Measurements from ENCODE around the gene KCNG2.

Gene KCNG2

DNA sequence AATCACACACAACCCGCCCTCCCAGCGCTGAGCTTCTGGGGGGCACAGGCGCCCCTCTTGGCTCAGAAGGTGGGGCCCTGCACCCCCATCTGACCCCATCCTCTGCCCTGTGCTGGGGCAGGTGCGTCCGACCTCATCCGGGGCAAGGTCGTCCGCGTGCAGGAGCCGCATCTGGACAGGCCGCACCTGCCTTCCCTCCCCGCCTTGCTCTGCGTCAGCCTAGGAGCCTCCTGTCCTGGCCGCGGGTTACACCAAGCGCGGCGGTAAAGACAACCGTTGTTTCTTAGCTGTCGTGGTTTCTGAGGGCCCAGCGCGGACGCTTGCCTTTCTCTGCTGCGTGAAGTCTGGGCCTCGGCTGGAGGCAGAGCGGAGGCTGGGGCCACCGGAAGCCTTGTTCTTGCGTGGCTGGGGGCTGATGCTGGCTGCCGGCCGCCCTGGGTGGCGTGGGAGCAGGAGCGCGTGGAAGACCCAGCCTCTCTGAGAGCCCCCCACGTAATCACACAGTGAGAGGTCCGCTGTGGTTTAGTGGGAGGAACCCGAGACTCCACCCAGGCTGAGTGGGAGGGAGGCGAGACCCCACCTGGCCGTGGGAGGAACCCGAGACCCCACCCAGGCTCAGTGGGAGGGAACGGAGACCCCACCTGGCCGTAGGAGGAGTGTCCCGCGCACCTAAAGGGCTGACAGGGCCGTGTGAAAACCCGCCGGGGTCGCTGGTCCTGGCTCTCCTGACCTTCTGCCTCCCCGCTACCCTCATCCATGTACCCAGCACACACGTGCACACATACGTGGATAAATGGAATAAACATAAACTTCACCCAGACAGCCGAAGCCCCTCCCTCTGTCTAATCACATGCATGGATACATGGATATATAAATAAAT is 51.8 kb downstream of the KCNG2 start:
- no peak overlapping the region for H3K4me2 ChIP-seq
- no peaks in the 10 kb centered on the region for H3K36me3 ChIP-seq
- H3K27ac ChIP-seq, result no peak overlapping the region
- H4K20me1 ChIP-seq, result no peaks in the 10 kb centered on the region
- H3K9me3 ChIP-seq, result peaks cover 5% of the 10 kb centered on the region; the same call in 1 of the 2 replicates
- no peaks in the 10 kb centered on the region for H3K27me3 ChIP-seq
- peaks cover 23% of the 10 kb centered on the region for H3K4me1 ChIP-seq
- no peak for TF ChIP-seq Cebpa-rat (IDR thresholded peaks at IDR 0.05)
- H3K4me3 ChIP-seq, result no peak overlapping the region
- no peak overlapping the region for H3K9ac ChIP-seq

GRCh38 chr18:79850731-79851130 is 53.0 kb downstream of the KCNG2 start:
- H3K36me3 ChIP-seq, result no peaks in the 10 kb centered on the region
- H3K27me3 ChIP-seq, result no peaks in the 10 kb centered on the region
- H3K4me3 ChIP-seq, result no peak overlapping the region
- H3K4me2 ChIP-seq, result no peak overlapping the region
- TF ChIP-seq Cebpa-rat (IDR thresholded peaks at IDR 0.05), result no peak
- peaks cover 35% of the 10 kb centered on the region for H3K4me1 ChIP-seq
- H3K9ac ChIP-seq, result no peak overlapping the region
- no peaks in the 10 kb centered on the region for H4K20me1 ChIP-seq
- H3K27ac ChIP-seq, result no peak overlapping the region
- no peaks in the 10 kb centered on the region for H3K9me3 ChIP-seq

DNA sequence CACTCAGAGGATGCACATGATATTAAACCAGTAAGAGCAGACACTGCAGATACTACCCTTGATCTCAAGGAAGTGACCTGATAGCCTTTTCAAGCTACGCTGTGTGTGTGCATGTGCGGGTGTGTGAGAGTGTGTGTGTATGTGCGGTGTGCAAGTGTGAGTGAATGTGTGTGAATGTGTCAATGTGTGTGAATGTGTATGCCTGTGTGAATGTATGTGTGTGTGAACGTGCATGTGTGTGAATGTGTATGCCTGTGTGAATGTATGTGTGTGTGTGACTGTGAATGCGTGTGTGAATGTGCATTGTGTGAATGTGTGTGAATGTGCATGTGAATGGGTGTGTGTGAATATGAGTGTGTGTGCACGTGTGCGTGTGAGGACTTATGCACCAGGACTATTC is 53.8 kb downstream of the KCNG2 start:
- no peak for TF ChIP-seq Cebpa-rat (IDR thresholded peaks at IDR 0.05)
- peaks cover 43% of the 10 kb centered on the region for H3K4me1 ChIP-seq
- no peaks in the 10 kb centered on the region for H3K36me3 ChIP-seq
- H3K27me3 ChIP-seq, result no peaks in the 10 kb centered on the region
- H3K9ac ChIP-seq, result no peak overlapping the region
- H3K4me2 ChIP-seq, result no peak overlapping the region
- no peak overlapping the region for H3K27ac ChIP-seq
- H4K20me1 ChIP-seq, result no peaks in the 10 kb centered on the region
- H3K9me3 ChIP-seq, result no peaks in the 10 kb centered on the region
- H3K4me3 ChIP-seq, result no peak overlapping the region

GRCh38 chr18:79851950-79852349 is 54.2 kb downstream of the KCNG2 start:
- TF ChIP-seq Cebpa-rat (IDR thresholded peaks at IDR 0.05), result no peak
- Histone ChIP-seq H3K27ac (no peak overlapping the region), H4K20me1 (no peaks in the 10 kb centered on the region), H3K4me1 (peaks cover 46% of the 10 kb centered on the region), H3K9me3 (no peaks in the 10 kb centered on the region), H3K9ac (no peak overlapping the region), H3K4me3 (no peak overlapping the region), H3K4me2 (no peak overlapping the region), H3K36me3 (no peaks in the 10 kb centered on the region), H3K27me3 (no peaks in the 10 kb centered on the region)

DNA sequence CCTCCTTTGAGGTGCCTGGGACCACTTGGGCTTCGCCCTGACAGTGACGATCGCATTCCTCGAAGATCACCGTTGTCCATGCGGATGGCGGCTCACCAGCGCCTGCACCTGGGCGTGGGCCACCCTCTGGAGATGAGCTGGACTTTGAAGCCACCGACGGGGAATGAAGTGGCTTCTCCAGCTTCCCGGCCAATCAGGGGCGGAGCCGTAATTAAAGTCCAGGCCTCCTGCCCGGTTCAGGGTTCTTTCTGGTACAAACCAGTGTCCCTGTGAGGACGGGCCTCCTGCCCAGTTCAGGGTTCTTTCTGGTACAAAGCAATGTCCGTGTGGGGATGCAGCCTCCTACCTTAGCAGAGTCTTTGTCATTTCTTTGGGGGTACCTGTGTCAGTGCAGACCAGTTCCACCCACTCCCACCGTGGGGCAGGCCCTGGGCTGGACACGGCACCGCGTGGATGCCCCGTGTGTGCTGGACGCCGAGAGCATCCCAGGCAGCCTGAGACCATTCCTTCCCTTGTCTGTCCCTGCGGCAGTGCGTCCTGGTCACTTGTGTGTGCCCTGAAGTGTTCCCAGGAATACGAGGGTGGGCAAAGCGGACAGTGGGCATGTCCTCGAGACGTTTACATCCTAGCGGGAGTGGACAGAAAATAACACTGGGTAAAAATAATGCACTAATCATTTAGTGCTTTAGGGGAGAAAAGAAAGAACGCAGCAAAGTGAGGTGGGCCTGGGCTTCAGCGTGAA is 55.0 kb downstream of the KCNG2 start:
- Histone ChIP-seq H3K27ac (peak overlapping the region; percentile 69), H4K20me1 (no peaks in the 10 kb centered on the region), H3K36me3 (no peaks in the 10 kb centered on the region), H3K4me3 (no peak overlapping the region), H3K4me2 (peak overlapping the region; percentile 92), H3K9ac (peak overlapping the region; percentile 40; the same call in 1 of the 2 replicates), H3K9me3 (no peaks in the 10 kb centered on the region), H3K27me3 (no peaks in the 10 kb centered on the region), H3K4me1 (peaks cover 53% of the 10 kb centered on the region)
- no peak for TF ChIP-seq Cebpa-rat (IDR thresholded peaks at IDR 0.05)

DNA sequence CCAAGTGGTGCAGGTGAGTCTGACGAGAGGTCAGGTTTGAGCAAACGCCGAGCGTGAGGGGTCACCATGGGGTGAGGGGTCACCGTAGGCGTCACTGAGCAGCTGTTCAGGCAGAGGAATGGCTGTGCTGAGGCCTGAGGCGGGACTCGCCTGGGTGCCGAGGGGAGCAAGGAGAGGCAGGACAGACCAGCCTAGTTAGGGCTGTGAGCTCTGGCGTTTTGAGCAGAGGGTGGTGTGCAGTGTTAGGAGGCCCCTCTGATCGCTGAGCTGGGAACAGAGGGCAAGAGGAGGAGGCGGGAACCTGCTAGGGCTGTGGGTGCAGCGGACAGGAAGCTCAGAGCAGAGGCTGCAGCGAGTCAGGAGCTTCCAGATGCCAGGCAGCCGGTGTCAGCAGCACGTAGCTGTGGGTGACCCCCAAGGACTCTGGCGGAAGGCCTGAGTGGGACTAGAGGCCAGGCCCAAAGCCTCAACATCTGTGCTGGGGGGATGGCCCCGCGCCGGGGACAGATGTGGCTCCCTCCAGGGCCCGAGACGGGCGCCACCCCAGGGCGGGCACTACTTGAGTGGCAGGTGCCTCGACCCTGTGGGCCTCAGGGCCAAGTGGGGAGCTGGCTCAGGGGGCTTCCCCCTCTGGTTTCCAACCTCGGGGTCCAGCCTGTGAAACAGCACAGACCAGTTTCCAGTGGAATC is 55.7 kb downstream of the KCNG2 start:
- TF ChIP-seq Cebpa-rat (IDR thresholded peaks at IDR 0.05), result no peak
- no peaks in the 10 kb centered on the region for H3K36me3 ChIP-seq
- H3K4me1 ChIP-seq, result peaks cover 58% of the 10 kb centered on the region
- no peaks in the 10 kb centered on the region for H3K27me3 ChIP-seq
- no peaks in the 10 kb centered on the region for H4K20me1 ChIP-seq
- 0 out of 2 replicates have a peak overlapping the region, but pooled peaks have one; percentile 26 for H3K4me3 ChIP-seq
- peak overlapping the region; percentile 40; the same call in 1 of the 2 replicates for H3K9ac ChIP-seq
- H3K4me2 ChIP-seq, result peak overlapping the region; percentile 92
- H3K27ac ChIP-seq, result peak overlapping the region; percentile 69
- no peaks in the 10 kb centered on the region for H3K9me3 ChIP-seq

GRCh38 chr18:79853993-79854364 is 56.2 kb downstream of the KCNG2 start:
- TF ChIP-seq Cebpa-rat (IDR thresholded peaks at IDR 0.05), result no peak

DNA sequence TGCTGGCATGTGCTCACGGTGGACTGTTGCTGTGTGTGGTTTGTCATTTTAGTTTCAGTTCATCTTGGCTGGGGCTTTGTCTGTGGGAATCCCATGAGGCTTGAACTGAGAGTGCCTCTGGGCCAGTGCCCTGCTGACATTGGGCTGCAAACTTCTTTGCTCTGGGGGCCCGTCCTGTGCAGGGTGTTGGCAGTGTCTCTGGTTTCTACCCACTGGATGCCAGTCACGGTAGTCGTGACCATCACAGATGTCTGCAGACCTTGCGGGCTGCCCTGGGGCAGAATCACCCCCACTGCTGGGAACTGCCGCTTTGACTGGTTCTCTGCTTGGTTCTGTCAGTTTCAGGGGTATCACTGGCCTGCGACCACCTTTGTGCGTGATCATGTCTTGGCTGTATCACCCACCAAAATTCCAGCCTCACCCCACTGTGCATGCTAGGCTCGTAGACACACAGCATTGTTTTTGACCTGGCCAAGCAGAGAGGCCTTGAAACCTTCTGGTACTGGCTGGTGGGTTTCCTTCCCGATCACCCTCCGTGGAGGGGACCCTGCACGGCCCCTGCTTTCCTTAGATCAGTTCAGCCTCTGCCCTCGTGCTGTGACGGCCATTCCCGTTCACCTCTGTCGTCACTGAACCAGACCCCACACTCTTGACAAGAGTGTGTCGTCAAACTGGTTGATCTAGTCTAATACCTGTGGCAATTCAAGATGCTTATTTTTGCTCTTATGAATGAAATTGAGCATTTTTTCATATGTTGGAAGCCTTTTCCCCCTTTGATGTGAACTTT is 57.6 kb downstream of the KCNG2 start:
- H3K4me1 ChIP-seq, result peaks cover 58% of the 10 kb centered on the region
- TF ChIP-seq Cebpa-rat (IDR thresholded peaks at IDR 0.05), result no peak
- no peaks in the 10 kb centered on the region for H3K9me3 ChIP-seq
- peak overlapping the region; percentile 69 for H3K27ac ChIP-seq
- no peaks in the 10 kb centered on the region for H3K36me3 ChIP-seq
- no peaks in the 10 kb centered on the region for H3K27me3 ChIP-seq
- peak overlapping the region; percentile 92 for H3K4me2 ChIP-seq
- H3K9ac ChIP-seq, result peak overlapping the region; percentile 65
- H3K4me3 ChIP-seq, result peak overlapping the region; percentile 31; the same call in 1 of the 2 replicates
- no peaks in the 10 kb centered on the region for H4K20me1 ChIP-seq

More at GRCh38 chr18:79853993-79854364, 56.2 kb downstream of the KCNG2 start:
- no peaks in the 10 kb centered on the region for H3K36me3 ChIP-seq
- H3K27ac ChIP-seq, result peak overlapping the region; percentile 69
- peak overlapping the region; percentile 40; the same call in 1 of the 2 replicates for H3K9ac ChIP-seq
- no peaks in the 10 kb centered on the region for H4K20me1 ChIP-seq
- no peaks in the 10 kb centered on the region for H3K27me3 ChIP-seq
- peaks cover 58% of the 10 kb centered on the region for H3K4me1 ChIP-seq
- H3K9me3 ChIP-seq, result no peaks in the 10 kb centered on the region
- peak overlapping the region; percentile 92 for H3K4me2 ChIP-seq
- H3K4me3 ChIP-seq, result 0 out of 2 replicates have a peak overlapping the region, but pooled peaks have one; percentile 26

Data from BLaER1 (cell line).